DMS 273 (cell line): ENCODE results near the gene CDC6.

ENCODE experiments used
- DNase-seq: peaks from one replicate; lab custom pipeline; 2025; ENCODE audit not compliant: unreplicated experiment; lab: John Stamatoyannopoulos, UW

Gene CDC6, protein sequence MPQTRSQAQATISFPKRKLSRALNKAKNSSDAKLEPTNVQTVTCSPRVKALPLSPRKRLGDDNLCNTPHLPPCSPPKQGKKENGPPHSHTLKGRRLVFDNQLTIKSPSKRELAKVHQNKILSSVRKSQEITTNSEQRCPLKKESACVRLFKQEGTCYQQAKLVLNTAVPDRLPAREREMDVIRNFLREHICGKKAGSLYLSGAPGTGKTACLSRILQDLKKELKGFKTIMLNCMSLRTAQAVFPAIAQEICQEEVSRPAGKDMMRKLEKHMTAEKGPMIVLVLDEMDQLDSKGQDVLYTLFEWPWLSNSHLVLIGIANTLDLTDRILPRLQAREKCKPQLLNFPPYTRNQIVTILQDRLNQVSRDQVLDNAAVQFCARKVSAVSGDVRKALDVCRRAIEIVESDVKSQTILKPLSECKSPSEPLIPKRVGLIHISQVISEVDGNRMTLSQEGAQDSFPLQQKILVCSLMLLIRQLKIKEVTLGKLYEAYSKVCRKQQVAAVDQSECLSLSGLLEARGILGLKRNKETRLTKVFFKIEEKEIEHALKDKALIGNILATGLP

DNA sequence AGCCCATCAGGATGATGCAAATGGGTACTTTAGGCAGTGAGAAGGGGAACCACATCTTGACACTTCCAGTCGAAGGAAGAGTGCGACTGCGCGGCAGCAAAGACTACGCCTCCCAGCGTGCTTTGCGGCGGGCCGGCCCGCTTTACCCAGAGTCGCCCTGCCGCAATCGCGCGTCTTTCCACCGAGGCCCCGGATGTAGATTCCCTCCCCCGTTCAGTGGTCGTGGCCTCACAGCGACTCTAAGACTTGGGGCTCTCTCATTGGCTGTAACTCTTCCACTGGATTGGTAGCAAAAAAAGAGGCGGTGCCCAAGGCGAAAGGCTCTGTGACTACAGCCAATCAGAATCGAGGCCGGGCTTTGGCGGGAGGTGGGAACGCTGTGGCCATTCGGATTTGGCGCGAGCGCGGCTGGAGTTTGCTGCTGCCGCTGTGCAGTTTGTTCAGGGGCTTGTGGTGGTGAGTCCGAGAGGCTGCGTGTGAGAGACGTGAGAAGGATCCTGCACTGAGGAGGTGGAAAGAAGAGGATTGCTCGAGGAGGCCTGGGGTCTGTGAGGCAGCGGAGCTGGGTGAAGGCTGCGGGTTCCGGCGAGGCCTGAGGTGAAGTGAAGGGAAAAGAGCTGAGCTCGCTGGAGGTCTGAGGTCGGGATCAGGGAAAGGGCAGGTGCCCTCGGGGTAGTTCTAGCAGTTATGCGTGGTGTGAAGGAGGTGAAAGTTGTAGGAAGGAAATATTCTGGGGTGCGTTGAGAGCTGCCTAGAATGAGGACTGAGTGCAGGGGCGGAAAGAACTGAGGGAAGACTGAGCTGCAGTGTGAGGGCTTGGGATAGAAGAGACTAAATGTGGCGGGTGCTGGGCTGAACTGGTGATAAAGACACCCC lies at the start of gene CDC6:
Gene CDC6, plus strand, starts transcription at position 386 of the 876 bp plus-strand sequence. CDS start 1,542 bp downstream, outside the sequence.
- peak; percentile 100 for DNase-seq

DNA sequence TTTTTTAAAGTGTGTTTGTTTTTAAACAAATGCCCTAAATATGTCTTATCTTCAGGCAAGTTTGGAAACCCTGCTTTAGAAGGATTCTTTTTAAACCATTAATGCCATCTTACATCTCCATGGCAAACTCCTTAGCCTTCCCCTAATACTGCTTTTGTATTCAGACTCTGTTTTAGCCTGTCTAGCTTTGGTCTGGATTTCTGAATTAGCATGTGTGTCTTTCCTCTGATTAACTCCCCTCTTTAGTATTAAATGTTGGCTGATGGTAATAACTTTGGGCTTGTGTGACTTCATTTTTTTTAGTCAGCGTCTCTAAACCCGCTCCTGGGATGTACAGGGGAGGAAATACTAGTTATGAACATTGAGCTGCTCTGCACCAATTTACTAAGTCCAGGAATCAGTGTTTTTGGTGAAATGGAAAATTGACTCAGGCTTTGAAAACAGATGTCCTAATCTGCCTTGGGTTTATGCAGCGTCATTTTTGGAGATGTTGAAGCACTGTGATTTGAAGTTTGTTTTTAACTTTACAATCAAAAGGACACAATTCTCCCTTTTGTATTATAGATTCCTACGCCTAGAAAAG lies 46.3 kb upstream of the CDC6 start:
- DNase-seq: no peak

DNA sequence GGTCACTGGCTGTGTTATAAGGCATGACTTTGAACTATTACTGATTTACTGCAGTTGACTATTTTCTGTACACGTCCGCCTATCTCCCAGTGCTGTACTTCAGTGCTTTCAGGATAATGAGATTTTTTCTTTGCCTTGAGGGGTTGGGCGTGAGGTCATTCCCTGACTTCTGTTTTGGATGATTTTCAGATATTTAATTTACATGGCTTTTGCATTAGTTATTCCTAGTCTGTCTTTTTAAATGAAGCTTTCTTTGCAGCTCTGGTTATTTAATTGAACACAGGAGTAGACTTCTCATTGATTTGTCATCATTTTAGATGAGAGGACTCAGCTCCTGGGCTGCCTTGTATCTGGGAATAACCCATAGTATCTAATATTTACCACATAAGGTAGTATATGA lies 44.9 kb upstream of the CDC6 start:
- DNase-seq: no peak

DNA sequence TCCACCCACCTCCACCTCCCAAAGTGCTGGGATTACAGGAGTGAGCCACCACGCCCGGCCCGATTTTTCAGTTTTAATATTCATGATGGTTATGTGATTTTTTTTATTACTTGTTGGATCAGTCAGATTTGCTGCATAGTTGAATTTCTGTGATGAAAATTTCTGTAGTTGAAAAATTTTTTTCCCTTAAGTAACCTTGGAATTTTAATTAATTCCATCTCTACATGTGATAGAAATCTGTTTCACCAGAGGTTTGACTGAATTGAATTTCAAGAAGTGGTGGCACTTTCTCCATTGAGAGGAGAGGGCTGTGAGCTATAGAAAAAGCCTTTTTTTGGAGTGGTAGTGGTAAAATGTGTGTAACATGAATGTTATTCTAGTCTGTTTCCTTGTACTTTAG lies 43.9 kb upstream of the CDC6 start:
- no peak for DNase-seq

DNA sequence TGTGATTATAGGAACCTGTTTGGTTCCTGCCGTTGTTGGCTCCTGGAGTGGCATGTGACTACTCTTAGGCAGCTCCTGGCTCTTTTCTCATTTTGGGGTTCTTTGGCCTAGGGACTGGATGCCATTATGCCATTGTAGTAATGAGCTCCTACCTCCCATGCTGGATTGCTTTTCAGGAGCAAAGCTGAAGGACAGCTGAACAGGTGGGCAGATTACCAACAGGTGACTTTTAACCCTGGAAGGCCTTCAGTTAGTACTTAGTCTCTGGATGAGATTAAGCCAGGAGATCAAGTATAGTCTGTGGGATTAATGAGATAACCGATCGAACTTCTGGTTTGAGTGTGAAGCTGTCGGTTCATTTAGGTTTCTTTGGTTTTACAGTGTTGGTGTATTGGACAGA lies 43.4 kb upstream of the CDC6 start:
- no peak for DNase-seq

DNA sequence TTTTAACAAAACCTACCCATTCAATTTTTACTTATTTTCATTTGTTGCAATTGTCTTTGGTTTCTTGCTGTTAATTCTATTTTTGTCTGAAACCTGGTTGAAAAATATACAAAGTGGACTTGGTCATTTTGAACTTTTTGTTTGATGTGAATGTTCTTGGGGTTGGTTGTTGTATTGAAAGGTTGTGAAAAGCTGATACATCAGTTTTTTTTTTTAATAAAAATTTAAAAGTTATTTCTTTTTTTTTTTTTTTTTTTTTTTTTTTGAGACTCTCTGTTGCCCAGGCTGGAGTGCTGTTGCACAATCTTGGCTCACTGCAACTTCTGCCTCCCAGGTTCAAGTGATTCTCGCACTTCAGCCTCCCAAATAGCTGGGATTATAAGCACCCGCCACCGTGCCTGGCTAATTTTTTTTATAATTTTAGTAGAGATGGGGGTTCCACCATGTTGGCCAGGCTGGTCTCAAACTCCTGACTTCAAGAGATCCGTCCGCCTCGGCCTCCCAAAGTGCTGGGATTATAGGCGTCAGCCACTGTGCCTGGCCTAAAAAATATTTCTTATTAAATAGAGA lies 39.7 kb upstream of the CDC6 start:
- DNase-seq: no peak

DNA sequence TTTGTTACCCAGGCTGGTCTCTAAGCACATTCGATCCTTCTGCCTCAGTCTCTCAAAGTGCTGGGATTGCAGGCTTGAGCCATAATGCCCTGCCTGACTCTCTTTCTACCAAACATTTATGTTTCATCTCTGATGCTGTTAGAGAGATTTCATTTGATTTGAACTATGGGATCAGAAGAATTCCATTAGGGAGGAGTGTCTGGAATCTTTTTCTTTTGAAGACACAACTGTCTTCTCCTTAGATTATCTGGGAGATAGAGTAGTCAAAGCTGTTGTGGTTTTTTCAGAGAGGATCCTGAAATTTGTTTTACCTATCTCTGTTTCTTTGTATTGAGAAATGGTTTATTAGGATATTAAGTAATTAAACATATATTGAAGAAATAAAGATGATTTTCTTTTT lies 39.2 kb upstream of the CDC6 start:
- DNase-seq: no peak

DNA sequence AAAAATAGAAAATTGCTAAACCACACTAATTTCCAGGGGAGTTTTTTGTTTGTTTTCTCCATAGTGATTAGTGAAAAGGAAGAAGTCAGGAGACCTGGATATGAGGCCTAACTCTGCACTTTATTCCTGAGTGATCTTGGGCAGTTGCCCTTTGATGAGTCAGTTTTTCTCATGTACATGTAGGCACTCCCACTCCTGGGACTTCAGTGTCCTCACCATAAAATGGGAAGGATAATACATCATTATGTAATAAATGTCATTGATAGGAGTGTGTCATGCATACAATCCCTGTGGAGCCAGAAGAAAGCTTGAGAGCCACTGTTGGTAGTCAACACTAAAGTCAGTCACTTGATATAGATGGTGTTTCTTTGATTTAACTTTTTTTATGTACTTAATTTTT lies 36.1 kb upstream of the CDC6 start:
- DNase-seq: no peak

DNA sequence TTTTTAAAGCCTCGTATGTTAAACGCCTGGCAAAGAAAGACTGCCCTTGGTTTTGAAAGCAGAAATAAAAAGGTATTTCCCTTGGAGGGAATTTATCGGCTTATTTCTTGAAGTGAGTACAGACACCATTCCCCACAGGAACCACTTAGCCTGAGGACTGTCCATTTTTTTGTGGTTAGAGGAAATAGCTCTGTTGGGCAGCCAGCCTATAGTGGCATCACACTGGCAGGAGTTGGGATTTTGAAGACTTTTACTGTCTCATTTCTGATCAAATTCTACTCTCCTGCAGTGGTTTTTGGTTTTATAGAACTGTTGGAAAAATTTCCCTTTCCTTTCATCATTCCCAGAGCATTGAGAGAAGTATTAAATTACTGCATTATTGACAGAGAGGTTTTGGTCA lies 34.1 kb upstream of the CDC6 start:
- DNase-seq: no peak

DNA sequence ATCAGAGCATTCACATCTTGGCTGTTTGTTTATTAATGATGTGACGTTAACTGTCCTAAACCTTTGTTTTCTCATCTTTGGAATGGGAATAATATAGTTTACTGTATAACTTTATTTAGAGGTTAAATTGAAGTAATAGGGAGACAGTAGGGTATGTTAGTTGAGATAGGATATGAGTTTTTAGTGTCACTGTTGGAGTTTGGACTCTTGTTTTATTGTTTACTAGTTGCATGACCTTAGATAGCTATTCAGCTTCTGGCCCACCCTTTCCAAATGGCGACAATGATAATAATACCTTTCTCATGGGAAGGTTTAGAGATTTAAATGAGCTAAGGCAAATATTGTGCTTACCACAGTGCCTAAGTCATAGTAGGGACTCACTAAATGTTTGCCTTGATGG lies 28.2 kb upstream of the CDC6 start:
- no peak for DNase-seq

DNA sequence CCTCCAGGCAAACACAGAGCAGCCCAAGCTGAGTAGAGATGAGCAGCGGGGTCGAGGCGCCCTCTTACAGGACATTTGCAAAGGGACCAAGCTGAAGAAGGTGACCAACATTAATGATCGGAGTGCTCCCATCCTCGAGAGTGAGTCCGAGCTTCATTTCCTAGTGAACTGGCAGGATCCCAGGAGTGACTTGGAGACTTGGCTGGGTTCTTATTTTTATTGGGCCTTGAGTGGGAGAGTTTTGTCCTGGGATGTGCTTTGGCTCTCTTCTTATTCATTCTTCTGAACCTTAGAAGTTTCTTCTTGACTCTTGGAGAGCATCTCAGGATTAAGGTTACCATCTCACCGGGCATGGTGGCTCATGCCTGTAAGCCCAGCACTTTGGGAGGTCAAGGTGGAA lies 27.2 kb upstream of the CDC6 start:
- DNase-seq: no peak

DNA sequence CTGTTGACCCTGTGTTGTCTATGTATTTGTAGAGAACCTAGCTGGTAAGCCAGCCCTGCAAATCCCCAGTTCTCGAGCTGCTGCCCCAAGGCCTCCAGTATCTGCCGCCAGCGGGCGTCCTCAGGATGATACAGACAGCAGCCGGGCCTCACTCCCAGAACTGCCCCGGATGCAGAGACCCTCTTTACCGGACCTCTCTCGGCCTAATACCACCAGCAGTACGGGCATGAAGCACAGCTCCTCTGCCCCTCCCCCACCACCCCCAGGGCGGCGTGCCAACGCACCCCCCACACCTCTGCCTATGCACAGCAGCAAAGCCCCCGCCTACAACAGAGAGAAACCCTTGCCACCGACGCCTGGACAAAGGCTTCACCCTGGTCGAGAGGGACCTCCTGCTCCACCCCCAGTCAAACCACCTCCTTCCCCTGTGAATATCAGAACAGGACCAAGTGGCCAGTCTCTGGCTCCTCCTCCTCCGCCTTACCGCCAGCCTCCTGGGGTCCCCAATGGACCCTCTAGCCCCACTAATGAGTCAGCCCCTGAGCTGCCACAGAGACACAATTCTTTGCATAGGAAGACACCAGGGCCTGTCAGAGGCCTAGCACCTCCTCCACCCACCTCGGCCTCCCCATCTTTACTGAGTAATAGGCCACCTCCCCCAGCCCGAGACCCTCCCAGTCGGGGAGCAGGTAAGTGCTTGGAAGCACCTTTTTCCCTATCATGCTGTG lies 23.1 kb upstream of the CDC6 start:
- DNase-seq: no peak

DNA sequence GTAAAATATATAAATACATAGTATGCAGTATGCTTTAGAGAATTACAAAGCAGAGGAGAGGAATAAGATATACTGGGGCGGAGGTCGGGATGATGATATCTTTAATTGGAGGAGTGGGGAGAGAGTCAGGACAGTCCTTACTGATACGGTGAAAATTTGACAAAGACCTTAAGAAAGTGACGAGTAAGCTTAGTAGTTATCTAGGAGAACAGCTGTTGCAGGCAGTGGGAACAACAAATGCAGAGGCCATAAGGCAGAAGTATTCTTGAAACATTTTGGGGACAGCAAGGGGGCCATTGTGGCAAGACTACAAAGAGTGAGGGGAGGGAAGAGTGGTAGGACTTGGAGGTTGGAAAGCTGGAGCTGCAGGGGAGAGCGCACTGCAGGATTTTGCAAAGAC lies 22.3 kb upstream of the CDC6 start:
- DNase-seq: no peak

DNA sequence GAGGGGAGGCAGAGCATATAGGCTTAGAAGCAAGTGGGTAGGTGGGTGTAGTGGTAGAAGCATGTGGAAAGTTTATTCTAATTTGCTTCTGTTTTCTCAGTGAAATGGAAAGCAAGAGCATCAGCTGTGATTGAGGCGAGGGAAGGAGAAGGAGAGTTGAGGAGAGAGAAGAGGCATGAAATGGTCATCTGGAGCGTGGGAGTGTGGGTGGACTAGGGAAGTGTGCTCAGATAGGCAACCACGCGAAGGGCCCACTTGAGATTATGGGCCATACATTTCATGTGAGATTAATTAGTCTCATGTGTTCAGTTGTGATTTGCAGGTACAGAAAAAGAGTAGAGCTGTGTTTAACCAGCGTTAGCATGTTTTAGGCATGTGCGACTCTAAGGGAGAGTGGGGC lies 20.8 kb upstream of the CDC6 start:
- DNase-seq: no peak

DNA sequence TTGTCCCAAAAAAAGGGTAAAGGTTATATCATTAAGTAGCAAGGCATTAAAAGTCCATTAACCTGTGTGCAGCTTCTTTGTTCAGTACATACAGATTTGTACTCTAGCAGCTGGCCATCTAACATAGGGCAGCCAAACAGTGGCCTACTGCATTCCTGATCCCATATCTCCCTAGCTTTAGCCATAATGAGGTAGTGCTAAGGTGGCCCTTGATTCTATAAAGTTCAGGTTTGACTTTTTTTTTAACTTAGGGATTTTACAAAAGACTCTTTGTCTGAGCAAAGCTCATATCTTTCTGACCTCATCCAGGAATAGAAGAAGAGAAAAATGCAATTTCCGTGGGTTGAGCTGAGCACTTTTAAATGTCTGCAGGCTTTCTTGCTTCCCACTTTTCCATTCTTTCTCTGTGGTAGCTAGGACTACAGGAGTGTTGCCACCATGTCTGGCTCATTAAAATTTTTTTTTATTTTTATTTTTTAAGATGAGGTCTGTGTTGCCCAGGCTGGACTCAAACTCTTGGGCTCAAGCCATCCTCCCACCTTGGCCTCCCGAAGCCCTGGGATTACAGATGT lies 19.5 kb upstream of the CDC6 start:
- no peak for DNase-seq

DNA sequence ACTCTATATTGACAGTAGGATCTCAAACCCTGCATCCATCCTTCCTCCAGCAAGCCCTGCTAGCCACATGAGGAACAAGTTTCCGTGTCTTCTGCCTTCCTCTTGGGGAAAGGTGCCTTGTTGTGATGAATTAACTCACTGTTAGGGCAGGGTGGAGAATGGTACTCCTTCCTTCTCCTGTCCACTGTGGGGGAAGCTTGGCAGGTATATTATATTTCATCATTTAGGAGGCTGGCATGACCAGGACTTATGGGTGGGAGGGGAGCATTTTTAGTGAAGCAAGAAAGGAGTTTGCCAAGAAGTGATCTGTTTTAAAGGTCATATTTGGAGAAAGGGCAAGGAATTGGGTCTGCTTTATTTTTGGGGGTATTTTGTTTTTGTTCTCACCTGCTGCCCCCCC lies 9.3 kb upstream of the CDC6 start:
- no peak for DNase-seq

DNA sequence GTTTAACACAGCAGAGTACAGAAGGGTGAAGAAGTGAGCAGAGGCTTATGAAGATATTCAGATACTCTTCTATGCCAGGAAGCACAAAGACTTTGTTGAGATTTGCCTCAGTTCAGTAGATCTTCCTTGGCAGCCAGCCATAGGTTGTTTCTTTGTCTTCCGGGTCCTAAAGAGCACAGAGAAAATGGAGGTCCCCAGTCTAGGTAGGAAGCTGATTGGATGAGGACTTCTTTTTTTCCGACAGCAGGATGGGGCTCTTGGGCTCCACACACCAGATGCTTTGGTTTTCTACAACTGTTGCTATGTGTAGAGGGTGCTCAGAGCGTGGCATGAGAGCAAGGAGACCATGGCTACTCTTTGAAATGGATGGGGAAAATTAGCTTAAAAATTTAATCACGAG lies 8.3 kb upstream of the CDC6 start:
- DNase-seq: no peak

DNA sequence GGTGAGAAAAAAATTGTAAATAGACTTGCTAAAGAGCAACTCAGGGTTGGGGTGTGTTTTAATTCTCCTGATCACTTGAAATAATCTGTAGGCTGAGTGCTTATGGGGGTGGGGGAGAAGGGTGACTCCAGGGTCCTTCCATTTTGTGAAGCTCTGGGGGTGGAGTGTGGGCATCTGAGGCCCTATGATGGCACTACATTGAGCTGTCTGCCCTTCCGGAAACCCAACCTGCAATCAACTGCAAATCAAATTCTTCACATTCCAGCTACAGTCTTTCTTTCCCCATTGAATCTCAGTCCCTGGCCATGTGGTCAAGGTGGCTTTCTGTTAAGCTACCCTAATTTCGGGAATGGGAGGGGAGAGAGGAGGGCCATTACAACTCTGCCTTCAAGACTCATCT lies 6.0 kb upstream of the CDC6 start:
- DNase-seq: no peak

DNA sequence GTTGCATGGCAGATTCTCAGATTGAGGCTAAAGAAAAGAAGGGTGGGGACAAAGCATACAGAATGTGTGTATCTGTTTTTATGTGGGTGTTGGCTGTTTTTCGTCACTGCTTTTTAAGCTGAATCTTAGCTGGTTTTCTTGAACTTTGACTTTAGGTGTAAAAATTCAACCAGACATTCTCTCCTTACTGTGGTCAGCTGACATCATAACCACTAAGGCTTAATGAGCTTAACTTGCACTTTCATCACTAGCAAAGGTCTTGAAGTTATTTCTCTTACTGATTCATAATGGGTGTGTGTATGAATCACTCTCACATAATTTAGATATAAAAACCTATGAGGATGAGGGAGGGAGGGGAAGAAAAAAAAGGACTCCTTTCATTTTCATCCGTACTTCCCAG lies 4.0 kb upstream of the CDC6 start:
- no peak for DNase-seq

DNA sequence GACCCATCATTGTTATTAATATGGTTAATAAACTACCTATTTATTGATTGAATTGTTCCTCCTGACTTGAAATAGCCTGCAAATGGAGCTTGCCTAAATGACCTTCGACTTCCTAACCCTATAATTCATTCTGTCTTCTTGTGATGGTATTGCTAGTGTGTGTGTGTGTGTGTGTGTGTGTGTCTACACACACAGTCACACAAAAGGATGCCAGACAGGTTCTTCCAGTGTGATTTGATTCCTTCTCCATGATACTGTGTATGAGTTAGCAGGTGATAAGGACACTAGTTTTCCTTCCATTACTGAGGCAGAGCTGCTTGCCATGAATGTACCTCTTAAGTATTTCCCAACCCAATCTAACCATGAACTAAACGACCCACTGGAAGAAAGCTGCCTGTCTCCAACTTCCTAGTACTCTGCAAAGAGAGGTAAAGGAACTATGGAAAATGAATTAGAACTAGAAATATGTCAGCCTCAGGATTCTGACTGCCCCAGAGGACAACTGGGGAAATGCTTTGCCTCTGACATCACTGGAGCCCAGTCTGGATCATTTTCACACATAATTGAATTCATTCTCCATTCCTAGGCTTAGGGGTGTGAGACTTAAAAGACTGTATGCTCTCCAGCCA lies 3.5 kb upstream of the CDC6 start:
- DNase-seq: peak; percentile 24
